GM23248 (cell line): Measurements from ENCODE around the gene HAND2. TPM values are rescaled to one million over a fixed set of nuclear protein-coding genes. Genes with fewer than 3 reads are reported as not detected.

Experiments used
- DNase-seq: peaks from one replicate; pipeline ENCODE4 v3.0.0-alpha.2; 2015
- H2AFZ ChIP-seq: fragments of 200-600 bp; sonication (generic); 2 replicates; pipeline ENCODE4 v1.6.1; 2016; ENCODE audit warnings: antibody characterized with exemption
- H3F3A ChIP-seq: fragments of 200-600 bp; sonication (generic); 2 replicates; pipeline ENCODE4 v1.6.1; 2016; ENCODE audit warnings: mild to moderate bottlenecking, antibody characterized with exemption, mixed run types; ENCODE audit not compliant: insufficient read depth
- H3K27ac ChIP-seq: fragments of 200-600 bp; sonication (generic); 2 replicates; pipeline ENCODE4 v1.5.1; 2016; ENCODE audit warnings: mild to moderate bottlenecking
- H3K27me3 ChIP-seq: fragments of 200-600 bp; sonication (generic); replicated peaks from 2 replicates; pipeline ENCODE4 v1.6.1; 2016; ENCODE audit warnings: mild to moderate bottlenecking; ENCODE audit not compliant: insufficient read depth
- H3K36me3 ChIP-seq: fragments of 200-600 bp; sonication (generic); 2 replicates; pipeline ENCODE4 v1.6.1; 2016; ENCODE audit warnings: low read depth, mild to moderate bottlenecking
- H3K4me1 ChIP-seq: fragments of 200-600 bp; sonication (generic); 2 replicates; pipeline ENCODE4 v1.6.1; 2016; ENCODE audit warnings: mild to moderate bottlenecking; ENCODE audit not compliant: insufficient read depth
- H3K4me2 ChIP-seq: fragments of 200-600 bp; sonication (generic); one replicate; pipeline ENCODE4 v1.6.1; 2016; ENCODE audit warnings: mild to moderate bottlenecking; ENCODE audit not compliant: unreplicated experiment
- H3K4me3 ChIP-seq: fragments of 200-600 bp; sonication (generic); 2 replicates; pipeline ENCODE4 v1.5.1; 2016; ENCODE audit warnings: mild to moderate bottlenecking
- H3K79me2 ChIP-seq: fragments of 200-600 bp; sonication (generic); 2 replicates; pipeline ENCODE4 v1.6.1; 2016; ENCODE audit warnings: mild to moderate bottlenecking; ENCODE audit not compliant: insufficient read depth
- H3K9ac ChIP-seq: fragments of 200-600 bp; sonication (generic); 2 replicates; pipeline ENCODE4 v1.6.1; 2016; ENCODE audit warnings: mild to moderate bottlenecking
- H3K9me2 ChIP-seq: fragments of 200-600 bp; sonication (generic); 2 replicates; pipeline ENCODE4 v1.6.1; 2016; ENCODE audit warnings: mixed run types, mild to moderate bottlenecking, moderate library complexity; ENCODE audit not compliant: insufficient read depth
- H3K9me3 ChIP-seq: fragments of 200-600 bp; sonication (generic); one replicate; pipeline ENCODE4 v1.6.1; 2017; ENCODE audit warnings: low read depth
- H4K20me1 ChIP-seq: fragments of 200-600 bp; sonication (generic); 2 replicates; pipeline ENCODE4 v1.6.0; 2016; ENCODE audit not compliant: insufficient read depth
- EZH2 ChIP-seq: fragments of 200-600 bp; sonication (generic); IDR thresholded peaks from 2 replicates; pipeline ENCODE4 v1.6.1; 2018; ENCODE audit warnings: antibody characterized with exemption, mild to moderate bottlenecking; ENCODE audit not compliant: insufficient read depth, poor library complexity, severe bottlenecking
- EZH2phosphoT487 ChIP-seq: fragments of 200-600 bp; sonication (generic); IDR thresholded peaks from 2 replicates; pipeline ENCODE4 v1.6.1; 2018; ENCODE audit warnings: antibody characterized with exemption, moderate library complexity, mild to moderate bottlenecking, low read depth; ENCODE audit not compliant: insufficient read depth
- WGBS, 2 experiments: methylation state at CpG; one replicate each; pipeline ENCODE4 v1.1.6; 2015 to 2017; ENCODE audit warnings: low lambda C conversion rate in 2 of 2, low coverage in 1 of 2; ENCODE audit errors: missing lambda C conversion rate in 2 of 2; 5-methylcytosine and 5-hydroxymethylcytosine counted together
- in situ Hi-C: fragments of 300-500 bp; cut with MboI; formaldehyde crosslinking; loops from 2 replicates; pipeline ENCODE4 v1.15.0; 2020
- polyA plus RNA-seq: library from polyadenylated mRNA; unstranded; fragments of >200 nt; fragmentation: Nextera tagmentation; extraction: Ambion mirVana; gene quantifications from 2 replicates; pipeline ENCODE4 v1.2.1, GENCODE V29; 2016
- total RNA-seq: library from RNA; depleted of rRNA; stranded (reverse); fragments of >200 nt; shearing (Covaris generic); gene quantifications from 2 replicates; pipeline ENCODE4 v1.2.3, GENCODE V29; 2014

Gene HAND2
- total and polyA plus RNA-seq, 2 experiments from 2014 or later = 11.2 to 19.3 TPM

GRCh38 chr4:173564461-173564860 is 34.4 kb upstream of the HAND2 start:
- Histone ChIP-seq H3K36me3 (no peaks in the 10 kb centered on the region), H3K9ac (no peak overlapping the region), H3K27ac (no peak overlapping the region), H3K4me2 (no peak overlapping the region), H3K79me2 (no peaks in the 10 kb centered on the region), H4K20me1 (no peaks in the 10 kb centered on the region), H3K9me2 (no peaks in the 10 kb centered on the region), H3K27me3 (no peaks in the 10 kb centered on the region), H3K4me1 (no peaks in the 10 kb centered on the region), H3F3A (no peaks in the 10 kb centered on the region), H2AFZ (no peak overlapping the region), H3K4me3 (no peak overlapping the region), H3K9me3 (no peaks in the 10 kb centered on the region)
- 92 to 96% methylated on average over 2 of the region's 2 CpGs for WGBS, 2 experiments
- in situ Hi-C loops = no loop called here
- DNase-seq = no peak
- TF ChIP-seq EZH2phosphoT487 (no peak), EZH2 (no peak)

DNA sequence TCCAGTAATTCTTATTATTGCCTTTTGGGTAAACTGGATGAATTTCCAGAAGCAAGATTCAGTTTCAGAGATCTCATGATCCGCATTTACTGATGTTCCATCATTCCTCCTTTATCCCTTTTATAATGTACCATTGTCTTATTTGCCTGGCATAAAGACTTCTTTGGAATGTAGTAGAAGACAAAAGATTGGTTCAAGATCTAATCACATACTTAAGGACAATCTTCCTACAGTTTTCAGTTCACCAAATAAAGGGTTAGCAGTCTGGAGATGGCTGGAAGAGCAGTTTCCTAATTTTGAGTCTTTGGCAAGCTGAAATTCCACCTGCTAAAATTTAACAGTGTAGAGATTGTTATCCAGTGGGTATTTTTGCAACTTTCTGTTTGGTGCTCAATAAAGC is 30.9 kb upstream of the HAND2 start:
- 96 to 98% methylated on average over 1 of the region's 1 CpG for WGBS, 2 experiments
- H3K9me3 ChIP-seq = no peaks in the 10 kb centered on the region
- no peaks in the 10 kb centered on the region for H4K20me1 ChIP-seq
- TF ChIP-seq EZH2 (no peak), EZH2phosphoT487 (no peak)
- no peak overlapping the region for H2AFZ ChIP-seq
- H3K9ac ChIP-seq = no peak overlapping the region
- H3K36me3 ChIP-seq = no peaks in the 10 kb centered on the region
- no peak overlapping the region for H3K27ac ChIP-seq
- H3K9me2 ChIP-seq = no peaks in the 10 kb centered on the region
- no peaks in the 10 kb centered on the region for H3F3A ChIP-seq
- DNase-seq = no peak
- H3K27me3 ChIP-seq = no peaks in the 10 kb centered on the region
- in situ Hi-C loops = no loop called here
- no peak overlapping the region for H3K4me2 ChIP-seq
- H3K4me3 ChIP-seq = no peak overlapping the region
- no peaks in the 10 kb centered on the region for H3K4me1 ChIP-seq
- H3K79me2 ChIP-seq = no peaks in the 10 kb centered on the region

DNA sequence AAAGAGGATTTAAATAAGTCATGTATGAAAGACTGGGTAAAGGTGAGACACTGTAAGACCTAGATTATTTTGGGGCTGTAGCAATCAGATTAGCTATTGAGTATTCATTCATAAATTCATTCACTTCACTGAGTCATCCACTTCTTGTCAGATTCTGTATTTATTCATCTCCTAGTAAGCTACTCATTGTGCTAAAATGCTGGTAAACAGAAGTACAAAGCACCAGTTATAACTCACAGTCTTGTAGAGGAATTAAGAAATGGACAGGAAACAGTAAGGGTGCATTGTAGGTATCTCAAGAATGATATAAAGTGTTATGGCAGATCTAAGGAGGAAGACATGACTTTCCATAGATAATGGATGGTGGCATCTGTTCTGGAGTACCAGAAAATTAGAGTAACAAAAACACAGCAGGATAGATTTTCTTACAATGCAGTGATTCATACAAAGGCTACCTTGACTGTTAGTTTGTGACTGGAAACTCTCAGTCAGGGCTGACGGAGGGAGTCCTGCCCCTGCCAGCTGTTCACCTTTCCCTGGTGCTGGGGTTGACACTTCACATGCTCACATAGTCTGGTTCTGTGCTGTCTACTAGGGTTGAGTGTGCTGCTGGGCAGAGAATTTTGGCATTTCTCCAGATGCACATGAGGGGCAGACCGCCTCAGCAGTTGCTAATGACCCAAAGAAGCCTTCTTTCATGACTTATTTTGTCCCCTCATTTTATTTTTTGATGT is 26.5 kb upstream of the HAND2 start:
- no peaks in the 10 kb centered on the region for H3K79me2 ChIP-seq
- peak; percentile 5 for DNase-seq
- no peak overlapping the region for H3K9ac ChIP-seq
- 82 to 92% methylated on average over 2 of the region's 2 CpGs for WGBS, 2 experiments
- no peaks in the 10 kb centered on the region for H3K27me3 ChIP-seq
- no peak overlapping the region for H3K4me2 ChIP-seq
- H3K27ac ChIP-seq = no peak overlapping the region
- no peaks in the 10 kb centered on the region for H3K9me3 ChIP-seq
- H3K4me3 ChIP-seq = no peak overlapping the region
- in situ Hi-C loops = no loop called here
- TF ChIP-seq EZH2phosphoT487 = no peak
- TF ChIP-seq EZH2 = no peak
- no peaks in the 10 kb centered on the region for H4K20me1 ChIP-seq
- no peaks in the 10 kb centered on the region for H3K9me2 ChIP-seq
- no peaks in the 10 kb centered on the region for H3K4me1 ChIP-seq
- H3K36me3 ChIP-seq = no peaks in the 10 kb centered on the region
- no peaks in the 10 kb centered on the region for H3F3A ChIP-seq
- no peak overlapping the region for H2AFZ ChIP-seq

- H3K4me1 ChIP-seq = no peaks in the 10 kb centered on the region
- H4K20me1 ChIP-seq = no peaks in the 10 kb centered on the region
- TF ChIP-seq EZH2phosphoT487 = no peak
- no peak for TF ChIP-seq EZH2
- H2AFZ ChIP-seq = no peak overlapping the region
- no peak for DNase-seq
- no peak overlapping the region for H3K4me2 ChIP-seq
- H3F3A ChIP-seq = no peaks in the 10 kb centered on the region
- no peaks in the 10 kb centered on the region for H3K79me2 ChIP-seq
- H3K27me3 ChIP-seq = no peaks in the 10 kb centered on the region
- WGBS, 2 experiments = 89 to 90% methylated on average over 13 of the region's 13 CpGs
- H3K9me3 ChIP-seq = no peaks in the 10 kb centered on the region
- H3K36me3 ChIP-seq = no peaks in the 10 kb centered on the region
- H3K27ac ChIP-seq = no peak overlapping the region
- no peaks in the 10 kb centered on the region for H3K9me2 ChIP-seq
- H3K9ac ChIP-seq = no peak overlapping the region
- in situ Hi-C loops = no loop called here
- H3K4me3 ChIP-seq = no peak overlapping the region
Observed at GRCh38 chr4:173547889-173548288, 17.9 kb upstream of the HAND2 start.
